ENCODE data around the gene HSF2BP. TPM values are rescaled to one million over a fixed set of nuclear protein-coding genes. Genes with fewer than 3 reads are reported as not detected.
A peak's percentile ranks its signal among the peaks of the same experiment; 100 is the strongest.

The HSF2BP gene
- total RNA-seq, 1 experiment from 2014 or later, result 1.5 TPM

DNA sequence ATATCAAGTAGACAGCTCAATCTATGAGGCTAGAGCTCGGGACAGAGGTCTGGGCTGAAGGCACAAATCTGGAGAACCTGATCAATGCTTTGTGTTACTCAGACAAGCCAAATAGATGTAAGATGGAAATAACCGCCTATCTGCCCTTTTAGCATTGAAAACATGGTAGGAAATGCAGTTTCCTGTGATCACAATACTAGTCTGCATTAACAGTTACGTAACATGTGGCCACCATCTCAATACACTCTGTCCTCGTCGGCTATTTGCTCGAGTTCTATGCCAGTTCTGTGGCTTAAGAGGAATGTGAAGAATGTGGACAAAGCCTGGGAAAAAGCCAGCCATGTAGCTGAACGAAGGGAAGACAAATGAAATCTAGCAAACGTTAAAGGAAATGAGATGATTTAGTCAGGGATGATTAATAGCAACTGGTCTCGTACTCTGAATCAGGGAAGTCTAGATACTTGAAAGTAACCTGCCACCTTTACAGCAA lies 73.3 kb downstream of the HSF2BP start:
- H3K9me3 ChIP-seq (ENCODE audit: control insufficient read depth, low read depth, low read length), result no peaks in the 10 kb centered on the region
- H3K79me2 ChIP-seq (ENCODE audit: insufficient read depth, low read length), result no peaks in the 10 kb centered on the region
- no peak overlapping the region for H2BK15ac ChIP-seq (ENCODE audit: low read depth, low read length)
- no peak overlapping the region for H2BK20ac ChIP-seq (ENCODE audit: low read depth, low read length, poor library complexity, severe bottlenecking)
- H2BK120ac ChIP-seq (ENCODE audit: low read depth, low read length, poor library complexity, severe bottlenecking), result no peak overlapping the region
- no peaks in the 10 kb centered on the region; the same call in 1 of the 2 replicates for H3K27me3 Mint-ChIP-seq (ENCODE audit: low read depth)
- no peak overlapping the region for H4K5ac ChIP-seq (ENCODE audit: insufficient read length, low read depth, low read length)
- no peak overlapping the region for H3K23ac ChIP-seq (ENCODE audit: insufficient read length, low read depth, low read length)
- no peak overlapping the region for H2BK12ac ChIP-seq (ENCODE audit: insufficient read length, low read depth, low read length)
- no peak overlapping the region for H3K4me2 ChIP-seq (ENCODE audit: insufficient read depth, insufficient read length, low read length)
- H2BK5ac ChIP-seq (ENCODE audit: insufficient read length, low read length), result no peak overlapping the region
- H2AFZ ChIP-seq (ENCODE audit: low read length), result no peak overlapping the region
- no peaks in the 10 kb centered on the region for H4K20me1 ChIP-seq (ENCODE audit: control insufficient read depth, insufficient read depth, insufficient read length)
- H3K27ac Mint-ChIP-seq, result peak overlapping the region in 1 of 3 experiments; percentile 59; a peak in 3 of 7 replicates
- no peak overlapping the region for H4K91ac ChIP-seq (ENCODE audit: insufficient read length, low read depth, low read length)
- H3K27ac ChIP-seq (ENCODE audit: insufficient read length, low read depth, low read length), result no peak overlapping the region
- H2AK5ac ChIP-seq (ENCODE audit: insufficient read length, low read length), result no peak overlapping the region
- TF ChIP-seq, protein P1, sequence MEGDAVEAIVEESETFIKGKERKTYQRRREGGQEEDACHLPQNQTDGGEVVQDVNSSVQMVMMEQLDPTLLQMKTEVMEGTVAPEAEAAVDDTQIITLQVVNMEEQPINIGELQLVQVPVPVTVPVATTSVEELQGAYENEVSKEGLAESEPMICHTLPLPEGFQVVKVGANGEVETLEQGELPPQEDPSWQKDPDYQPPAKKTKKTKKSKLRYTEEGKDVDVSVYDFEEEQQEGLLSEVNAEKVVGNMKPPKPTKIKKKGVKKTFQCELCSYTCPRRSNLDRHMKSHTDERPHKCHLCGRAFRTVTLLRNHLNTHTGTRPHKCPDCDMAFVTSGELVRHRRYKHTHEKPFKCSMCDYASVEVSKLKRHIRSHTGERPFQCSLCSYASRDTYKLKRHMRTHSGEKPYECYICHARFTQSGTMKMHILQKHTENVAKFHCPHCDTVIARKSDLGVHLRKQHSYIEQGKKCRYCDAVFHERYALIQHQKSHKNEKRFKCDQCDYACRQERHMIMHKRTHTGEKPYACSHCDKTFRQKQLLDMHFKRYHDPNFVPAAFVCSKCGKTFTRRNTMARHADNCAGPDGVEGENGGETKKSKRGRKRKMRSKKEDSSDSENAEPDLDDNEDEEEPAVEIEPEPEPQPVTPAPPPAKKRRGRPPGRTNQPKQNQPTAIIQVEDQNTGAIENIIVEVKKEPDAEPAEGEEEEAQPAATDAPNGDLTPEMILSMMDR (conservative IDR thresholded peaks at IDR 0.05), result no peak
- no peak overlapping the region for H3K18ac ChIP-seq (ENCODE audit: insufficient read length, low read depth, low read length)
- H3K23me2 ChIP-seq (ENCODE audit: insufficient read length, low read depth, low read length, poor library complexity, severe bottlenecking), result no peaks in the 10 kb centered on the region
- H3K14ac ChIP-seq (ENCODE audit: insufficient read depth, low read length), result no peak overlapping the region
- H3K56ac ChIP-seq (ENCODE audit: insufficient read length, low read depth, low read length), result no peak overlapping the region
- H3K4me1 ChIP-seq (ENCODE audit: insufficient read depth, low read length), result no peaks in the 10 kb centered on the region; the same call in 1 of the 2 replicates
- H3K4me1 Mint-ChIP-seq, result peaks cover 11% of the 10 kb centered on the region in 2 experiments
- H3K9ac ChIP-seq (ENCODE audit: extremely low read depth, insufficient read length, low read length), result no peak overlapping the region
- H3K36me3 Mint-ChIP-seq (ENCODE audit: insufficient read depth in 1 of 3, low read depth in 3 of 3), result no peaks in the 10 kb centered on the region
- H3T11ph ChIP-seq (ENCODE audit: low read length), result no peak overlapping the region
- DNase-seq, result peak; percentile 40
- H3K27me3 ChIP-seq (ENCODE audit: insufficient read depth, low read length), result no peaks in the 10 kb centered on the region
- WGBS (ENCODE audit: extremely low coverage, insufficient read length, low lambda C conversion rate), result no CpG with 5 or more reads among the region's 9 CpGs
- no peaks in the 10 kb centered on the region for H3K9me3 Mint-ChIP-seq
- no peaks in the 10 kb centered on the region for H3K79me1 ChIP-seq (ENCODE audit: insufficient read depth, low read depth, low read length, poor library complexity, severe bottlenecking)
- H3K4ac ChIP-seq (ENCODE audit: low read depth, low read length), result no peak overlapping the region
- no peak overlapping the region for H4K8ac ChIP-seq (replicated peaks; ENCODE audit: insufficient read length, low read depth, low read length)
- H3K4me3 Mint-ChIP-seq, result no peak overlapping the region
